ENCODE results near the gene KCNA2.

KCNA2 gene

DNA sequence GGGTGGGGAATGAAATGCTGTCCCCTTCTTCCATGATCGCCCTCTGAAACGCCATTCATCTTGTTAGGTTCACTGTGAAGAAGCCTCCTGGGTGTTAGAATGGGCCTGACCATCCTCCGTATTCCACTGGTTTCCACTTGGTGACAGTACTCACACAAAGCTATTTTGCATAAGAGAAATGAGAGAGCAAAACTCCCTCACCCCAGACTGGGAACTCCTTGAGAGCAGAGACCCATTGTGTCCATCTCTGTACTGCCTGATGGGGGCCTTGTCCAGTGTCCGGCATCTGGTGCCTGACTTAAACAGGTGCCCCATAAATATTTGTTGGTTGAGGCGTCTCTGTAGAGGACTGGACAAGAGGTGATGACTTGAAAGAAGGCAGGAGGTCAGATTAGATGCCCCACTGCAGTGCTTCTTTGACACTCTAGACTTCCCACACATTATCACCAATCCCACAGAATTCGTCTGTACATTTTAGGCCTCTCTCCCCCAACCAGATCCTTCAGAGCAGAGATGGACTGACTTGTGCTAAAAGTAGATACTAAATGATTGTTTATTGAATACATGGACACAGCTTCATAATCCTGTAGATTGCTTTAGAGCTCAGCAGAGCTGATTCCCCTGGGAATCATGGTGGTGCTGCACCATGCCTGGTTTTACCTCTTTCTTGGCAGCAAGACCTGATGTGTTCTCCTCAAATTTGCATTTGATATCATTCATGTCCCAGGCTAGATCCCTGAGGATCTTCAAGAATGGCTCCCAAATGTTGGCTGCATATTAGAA, 22.4 kb upstream of the KCNA2 start:
- no peak for DNase-seq (ENCODE audit: low spot score)

DNA sequence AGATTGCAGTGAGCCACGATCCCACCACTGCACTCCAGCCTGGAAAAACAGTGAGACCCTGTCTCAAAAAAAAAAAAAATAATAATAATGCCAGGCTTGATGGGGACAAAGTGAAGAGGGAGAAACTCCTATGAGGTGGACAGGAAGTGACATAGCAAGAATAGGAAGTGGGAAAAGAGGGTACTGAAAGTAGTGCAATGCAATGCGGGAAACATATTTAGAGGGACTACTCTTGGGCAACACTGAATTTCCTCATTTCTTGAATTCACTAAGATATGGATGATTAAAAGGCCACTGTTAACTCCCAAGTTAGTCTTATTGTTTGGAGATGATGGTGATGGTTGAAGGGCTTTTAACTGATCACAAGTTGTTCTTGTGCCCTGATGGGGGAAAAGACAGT, 21.6 kb upstream of the KCNA2 start:
- peak; percentile 49 for DNase-seq (ENCODE audit: low spot score)

DNA sequence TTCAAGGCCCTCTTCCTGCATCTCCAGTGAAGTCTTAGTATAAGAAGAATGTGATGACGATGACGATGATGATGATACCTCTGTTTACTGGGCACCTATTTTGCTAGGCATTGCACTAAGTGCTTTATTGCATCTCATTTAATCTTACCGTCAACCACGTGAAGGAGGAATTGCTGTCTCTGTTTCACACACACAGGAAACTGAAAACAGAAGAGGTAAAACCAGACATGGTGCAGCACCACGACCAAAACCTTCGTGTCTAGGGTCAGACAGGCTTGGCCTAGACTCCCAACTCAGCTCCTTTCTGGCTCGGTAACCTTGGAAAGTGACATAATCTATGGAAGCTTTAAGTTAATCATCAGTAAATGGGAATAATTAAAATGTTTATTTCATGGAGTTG, 20.7 kb upstream of the KCNA2 start:
- no peak for DNase-seq (ENCODE audit: low spot score)

DNA sequence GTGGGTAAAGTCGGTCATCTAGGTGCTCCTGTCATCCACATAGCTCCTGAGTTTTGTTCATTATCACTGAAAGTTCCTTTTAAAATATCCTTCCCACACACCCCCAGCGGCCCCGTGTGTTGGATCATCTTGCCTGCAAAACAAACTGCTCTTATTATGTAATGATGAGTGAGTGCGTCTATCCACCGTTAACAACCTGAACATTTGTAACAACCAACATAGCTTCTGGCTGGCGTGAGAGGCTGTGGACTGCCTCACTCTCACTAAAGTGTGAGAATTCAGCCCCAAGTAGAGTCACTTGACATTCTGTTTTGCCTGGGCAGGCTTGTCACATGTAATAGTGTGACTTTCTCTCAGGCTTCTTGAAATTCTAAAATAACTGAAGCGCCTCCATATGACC, 14.5 kb upstream of the KCNA2 start:
- DNase-seq (ENCODE audit: low spot score) = no peak

DNA sequence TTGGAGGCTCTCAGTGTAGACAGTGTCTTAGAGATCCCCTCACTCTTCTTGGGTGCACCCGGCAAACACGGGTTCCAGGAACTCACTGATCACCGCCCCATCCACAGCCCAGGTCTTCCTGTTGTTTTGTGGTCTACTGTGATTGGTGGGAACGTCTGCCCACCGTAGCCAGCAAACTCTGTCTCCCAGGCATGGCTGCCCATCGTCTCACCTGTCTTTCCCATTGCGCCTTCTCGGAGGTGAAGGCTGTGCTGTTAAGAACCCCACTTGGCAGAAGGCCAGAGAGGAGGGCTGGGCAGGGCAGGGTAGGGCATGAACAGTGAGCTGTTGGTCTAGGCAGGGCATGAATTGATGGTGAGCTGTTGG, 14.1 kb upstream of the KCNA2 start:
- DNase-seq (ENCODE audit: low spot score) = no peak

DNA sequence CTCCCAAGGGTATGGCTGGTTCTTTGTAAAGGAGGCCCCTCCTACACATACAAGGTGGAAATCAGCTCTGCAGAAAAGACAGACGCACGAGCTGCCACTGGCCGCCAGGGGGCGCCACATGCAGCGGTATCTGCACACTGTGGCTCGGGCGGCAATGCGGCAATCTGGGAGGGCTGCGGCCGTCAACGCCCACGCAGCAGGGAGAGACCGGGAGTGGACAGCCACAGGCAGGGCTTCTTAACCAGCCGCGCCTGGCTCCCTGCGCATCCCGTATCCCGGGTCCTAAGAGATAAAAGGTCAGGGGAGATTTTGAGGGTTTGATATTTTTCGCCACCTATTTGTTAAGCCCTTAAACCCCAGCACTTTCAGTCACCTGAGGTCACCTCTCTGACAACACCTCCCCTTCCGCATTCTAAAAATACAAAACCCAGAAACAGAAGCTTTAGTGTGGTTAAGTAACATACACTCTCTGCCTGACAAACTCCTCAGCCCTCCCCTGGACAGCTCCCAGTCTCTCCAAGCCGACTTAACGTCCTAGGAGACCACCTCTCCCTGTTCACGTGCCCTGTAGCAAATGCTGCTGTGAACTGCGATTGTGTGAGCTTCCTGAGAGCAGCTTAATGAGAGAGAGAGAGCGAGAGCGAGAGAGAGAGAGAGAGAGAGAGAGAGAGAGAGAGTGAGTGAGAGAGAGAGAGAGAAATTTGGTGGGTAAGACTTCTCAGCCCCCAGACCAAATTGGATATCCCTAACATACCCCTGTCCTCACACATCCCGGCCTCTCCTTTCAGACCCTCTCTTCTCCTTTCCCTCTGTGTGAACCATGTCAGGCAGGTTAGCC, 13.5 kb upstream of the KCNA2 start:
- peak; percentile 74 for DNase-seq (ENCODE audit: low spot score)

DNA sequence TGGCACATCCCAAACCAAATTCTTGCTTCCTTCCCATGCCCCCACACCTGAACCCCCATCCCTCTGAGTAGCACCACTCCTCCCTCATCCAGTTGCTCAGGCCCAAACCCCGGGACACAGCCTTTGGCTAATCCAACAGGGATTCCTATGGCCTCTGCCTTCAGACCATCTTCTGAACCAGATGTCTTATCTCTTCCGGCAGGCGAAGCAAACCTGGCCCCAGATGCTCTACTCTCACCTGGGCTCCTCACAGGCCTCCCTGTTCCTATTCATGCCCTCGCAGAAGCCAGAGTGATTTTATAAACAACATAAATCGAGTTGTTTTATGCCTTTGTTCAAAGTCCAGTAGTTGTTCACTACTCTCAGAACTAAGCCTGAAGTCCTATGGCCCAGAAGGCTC, 12.5 kb upstream of the KCNA2 start:
- no peak for DNase-seq (ENCODE audit: low spot score)

DNA sequence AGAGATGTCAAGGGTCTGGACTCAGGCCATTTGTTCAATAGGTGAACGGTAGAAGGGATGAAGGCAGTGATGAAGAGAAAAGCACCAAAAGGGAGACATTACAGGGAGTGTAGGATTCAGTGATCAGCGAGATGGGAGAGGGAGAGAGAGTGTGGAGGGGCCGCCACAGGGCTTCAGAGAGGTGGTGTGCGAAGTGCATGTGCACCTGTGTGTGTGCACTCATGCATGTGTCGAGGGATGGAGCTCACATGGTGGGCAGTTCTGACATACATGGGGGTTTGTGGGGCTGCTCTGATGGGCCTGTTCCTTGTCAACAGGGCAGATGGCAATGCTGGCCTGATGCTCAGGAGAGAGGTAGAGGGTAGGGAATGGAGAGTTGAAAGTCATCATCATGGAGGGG, 11.4 kb upstream of the KCNA2 start:
- no peak for DNase-seq (ENCODE audit: low spot score)

DNA sequence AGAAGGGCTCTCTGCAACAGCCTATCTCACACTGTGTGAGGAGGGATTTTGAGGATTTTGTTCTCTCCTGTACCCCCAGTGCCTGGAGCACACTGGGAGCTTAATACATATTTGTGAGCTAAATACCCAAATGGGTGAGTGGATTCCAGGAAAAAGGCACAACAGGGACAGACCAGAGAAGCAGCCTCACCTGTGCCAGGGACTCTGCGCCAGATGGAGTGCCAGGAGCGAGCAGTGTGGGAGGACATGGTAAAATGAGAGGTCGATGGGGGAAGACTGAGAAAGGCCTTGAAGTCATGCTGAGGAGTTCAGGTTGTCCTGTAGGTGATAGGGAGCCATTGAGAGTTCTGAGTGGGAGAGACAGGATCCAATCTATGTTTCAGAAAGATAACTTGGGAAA, 11.0 kb upstream of the KCNA2 start:
- no peak for DNase-seq (ENCODE audit: low spot score)

DNA sequence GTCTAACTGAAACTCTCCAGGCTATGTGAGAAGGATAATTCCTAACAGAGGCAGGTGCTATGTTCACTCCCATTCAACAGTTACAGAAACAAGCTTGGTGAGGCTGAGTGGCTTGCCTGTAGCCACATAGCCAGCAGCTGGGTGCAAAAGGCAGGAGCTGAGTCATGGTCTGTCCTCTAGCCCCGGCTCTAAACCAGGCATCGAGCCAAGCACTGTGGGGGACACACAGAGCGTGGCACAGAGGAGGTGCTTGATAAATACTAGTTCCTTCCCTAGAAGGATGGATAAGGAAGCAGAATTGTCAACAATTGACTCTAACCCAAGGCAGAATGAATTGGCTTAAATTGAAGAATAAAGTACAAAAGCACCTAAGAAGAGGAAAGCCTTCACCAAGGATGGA, 10.4 kb upstream of the KCNA2 start:
- DNase-seq (ENCODE audit: low spot score) = no peak

DNA sequence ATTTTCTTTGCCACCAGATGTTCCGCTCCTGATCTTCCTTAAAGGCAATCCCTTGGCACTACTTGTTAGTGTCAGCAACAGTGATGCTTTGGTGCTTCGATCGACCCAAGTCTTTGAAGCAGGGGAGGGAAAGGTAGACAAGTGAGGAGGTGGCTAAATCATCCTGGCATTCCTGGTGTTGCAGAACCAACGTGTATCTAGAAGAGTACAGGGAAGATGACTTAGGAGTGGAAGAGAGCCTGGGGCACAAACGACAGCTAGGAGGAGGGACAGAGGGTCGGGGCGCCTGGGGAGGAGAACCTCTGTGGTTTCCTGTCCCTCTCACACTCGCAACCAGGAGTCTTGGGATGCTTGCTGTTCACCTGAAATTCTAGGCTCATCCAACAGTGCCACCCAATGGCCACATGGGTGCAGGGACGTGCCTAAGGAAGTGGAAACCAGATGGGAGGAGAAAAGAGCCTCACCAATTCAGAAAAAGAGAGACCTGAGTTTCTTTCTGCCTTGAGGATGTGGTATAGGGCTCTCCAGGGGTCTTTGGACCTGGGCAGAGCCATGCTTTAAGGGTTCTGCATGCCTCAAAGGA, 9.5 kb upstream of the KCNA2 start:
- peak; percentile 94 for DNase-seq (ENCODE audit: low spot score)

DNA sequence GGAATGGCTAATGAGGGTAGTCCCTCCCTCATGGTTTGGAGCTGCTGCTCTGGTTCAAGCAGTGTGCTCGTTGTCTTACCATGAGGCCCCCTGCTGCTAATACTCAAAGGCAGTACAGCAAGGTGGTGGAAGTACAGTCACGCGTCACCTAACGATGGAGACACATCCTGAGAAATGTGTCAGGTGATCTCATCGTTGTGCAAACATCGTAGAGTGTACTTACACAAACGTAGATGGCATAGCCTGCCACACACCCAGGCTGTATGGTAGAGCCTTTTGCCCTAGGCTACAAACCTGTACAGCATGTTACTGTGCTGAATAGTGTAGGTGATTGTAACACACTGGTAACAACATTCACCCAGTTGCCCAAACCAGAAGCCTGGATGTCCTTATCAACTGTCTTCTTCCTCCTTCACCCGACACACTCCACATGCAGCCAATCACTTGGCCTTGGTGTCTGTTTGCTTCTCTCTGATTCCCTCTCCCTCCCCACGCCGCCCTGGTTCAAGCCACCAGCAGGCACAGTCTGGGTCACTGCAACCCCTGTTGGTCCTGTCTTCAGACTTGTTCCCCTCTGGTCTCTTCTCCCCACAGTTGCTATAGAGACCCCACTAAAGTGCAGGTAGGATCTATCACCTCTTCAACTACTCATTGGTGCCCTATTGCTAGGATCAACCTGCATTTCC, 6.0 kb upstream of the KCNA2 start:
- DNase-seq (ENCODE audit: low spot score) = no peak

DNA sequence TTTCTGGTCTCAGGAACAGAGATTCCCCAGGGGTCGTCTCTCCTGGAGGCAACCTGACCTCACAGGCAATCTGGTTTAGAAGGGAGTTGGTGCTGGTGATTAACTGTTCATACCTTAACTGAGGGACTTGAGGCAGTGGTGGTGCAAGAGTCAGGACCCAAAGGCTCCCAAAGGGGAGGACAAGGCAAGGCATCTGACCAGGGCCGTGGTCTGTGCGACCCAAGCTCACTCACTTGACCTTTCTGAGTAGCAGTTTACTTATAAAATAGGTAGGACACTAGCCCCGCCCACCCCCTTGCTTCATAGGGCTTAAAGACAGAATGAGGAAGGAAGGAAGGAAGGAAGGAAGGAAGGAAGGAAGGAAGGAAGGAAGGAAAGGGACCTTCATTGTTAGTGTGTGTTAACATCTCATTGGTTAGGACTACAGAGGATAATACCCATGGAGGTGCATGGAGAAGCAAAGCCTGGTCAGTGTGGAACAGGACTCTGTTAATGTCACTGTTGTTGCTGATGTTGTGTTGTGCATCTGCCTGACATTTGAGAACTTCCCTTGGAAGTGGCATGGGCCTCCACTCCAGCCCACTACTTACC, 4.6 kb upstream of the KCNA2 start:
- DNase-seq (ENCODE audit: low spot score) = no peak

DNA sequence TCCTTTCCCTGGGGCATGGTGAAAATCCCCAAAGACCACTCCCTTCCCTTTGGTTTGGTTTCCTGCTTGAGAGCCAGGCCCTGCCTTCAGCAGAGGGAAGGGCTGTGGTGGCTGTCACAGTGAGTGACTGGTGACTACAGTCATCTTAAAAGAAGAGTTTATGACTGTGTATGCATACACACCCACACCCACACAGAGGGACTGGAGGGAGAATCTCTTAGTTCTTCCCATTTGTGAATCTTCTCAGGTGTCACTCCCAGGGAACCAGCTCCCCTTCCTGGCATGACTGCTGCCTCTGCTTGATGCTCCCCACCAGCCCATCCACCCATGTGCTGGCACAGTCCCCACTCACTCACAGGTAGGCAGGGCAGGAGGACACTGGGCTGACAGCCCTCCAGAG, 3.9 kb upstream of the KCNA2 start:
- DNase-seq (ENCODE audit: low spot score) = no peak

DNA sequence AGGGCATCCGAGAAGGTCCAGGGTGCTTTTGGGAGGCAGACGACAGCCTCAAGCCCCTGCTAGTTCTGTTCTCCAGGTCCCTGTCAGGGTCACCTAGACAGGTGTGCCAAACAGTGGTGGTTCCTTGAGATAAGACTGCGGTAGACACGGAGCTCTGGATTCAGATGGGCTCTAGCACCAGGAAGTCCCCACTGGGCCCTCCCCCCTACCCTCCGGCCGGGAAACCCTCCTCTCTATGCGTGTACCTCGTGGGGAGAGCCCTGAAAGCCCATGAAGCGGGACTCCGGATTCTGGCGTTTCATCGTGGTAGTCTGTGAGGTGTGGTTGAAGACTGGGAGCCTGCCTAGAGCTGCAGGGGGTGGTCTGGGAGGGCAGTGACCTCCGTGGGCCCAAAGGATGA, 2.1 kb upstream of the KCNA2 start:
- no peak for DNase-seq (ENCODE audit: low spot score)

DNA sequence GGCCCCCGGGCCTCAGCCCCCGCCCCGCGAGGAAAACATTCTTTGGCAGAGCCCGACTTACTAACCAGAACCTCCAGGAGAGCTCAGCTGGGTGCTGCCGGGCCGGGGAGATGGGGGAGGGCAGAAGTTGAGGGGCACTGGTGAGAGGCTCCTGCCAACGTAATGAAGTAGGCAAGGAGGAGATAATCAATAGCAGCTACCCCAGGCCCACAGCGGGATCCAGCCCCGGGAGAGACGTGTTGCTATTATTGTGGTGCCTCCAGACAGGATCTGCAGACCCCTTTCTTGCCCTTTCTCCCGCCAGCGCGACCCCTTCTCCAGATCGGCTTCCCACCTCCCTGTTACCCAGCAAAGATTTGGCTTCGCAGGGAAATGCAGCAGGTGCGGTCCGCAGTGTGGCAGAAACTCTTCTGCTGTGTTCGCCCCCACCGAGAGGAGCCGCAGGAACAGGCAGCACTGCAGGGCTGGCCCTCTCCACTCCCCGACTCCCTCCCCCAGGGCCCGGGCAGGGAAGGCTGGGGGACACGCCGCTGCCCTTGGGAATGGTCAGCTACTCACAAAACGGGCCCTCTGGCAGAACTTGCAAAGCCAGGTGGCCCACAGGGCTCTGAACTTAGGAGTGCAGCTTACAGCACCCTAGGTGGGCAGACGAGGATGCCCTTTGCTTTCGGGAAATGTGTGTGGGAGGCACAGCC, 1.5 kb upstream of the KCNA2 start:
- DNase-seq (ENCODE audit: low spot score) = no peak

DNA sequence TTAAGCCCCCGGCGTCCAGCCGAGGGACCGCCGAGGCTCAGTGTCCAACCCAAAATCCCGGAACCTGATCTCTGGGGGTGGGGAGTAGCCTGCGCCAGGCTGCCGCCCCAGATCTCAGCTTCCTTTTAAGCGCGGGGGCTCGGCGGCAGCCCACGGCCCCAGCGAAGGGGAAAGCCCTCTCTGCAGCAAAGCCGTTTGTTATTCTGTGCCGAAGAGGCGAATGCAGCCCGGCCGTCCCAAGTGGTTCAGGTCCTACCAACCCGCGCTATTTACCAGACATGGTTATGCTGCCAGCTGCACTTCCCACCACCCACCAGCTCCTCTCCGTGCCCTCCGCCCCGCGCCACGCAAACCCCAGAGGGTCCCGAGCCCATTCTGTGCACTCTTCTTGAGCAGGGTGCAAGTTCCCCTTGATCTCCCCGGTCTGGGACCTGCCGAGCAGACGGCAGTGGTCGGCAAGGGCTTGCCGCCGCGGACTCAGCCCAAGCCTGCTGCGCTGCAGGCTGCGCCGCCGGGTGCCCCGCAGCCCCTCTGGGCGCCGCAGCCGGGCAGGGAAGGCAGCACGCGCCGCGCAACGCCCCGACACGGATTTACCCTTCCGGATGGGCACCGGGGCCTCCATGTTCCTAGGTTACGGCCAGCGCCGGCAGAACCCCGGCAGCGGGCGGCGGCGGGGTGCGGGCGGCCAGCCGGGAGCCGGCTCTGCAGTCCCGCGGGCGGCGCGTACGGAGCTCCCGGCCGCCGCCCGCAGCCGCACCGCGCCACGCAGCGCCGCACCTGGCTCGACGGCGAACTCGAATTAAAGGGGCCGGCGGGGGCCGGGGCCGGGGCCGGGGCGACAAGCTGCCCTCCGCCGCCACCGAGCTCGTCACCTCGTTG, 738 bp upstream of the KCNA2 start:
- DNase-seq (ENCODE audit: low spot score) = no peak

DNA sequence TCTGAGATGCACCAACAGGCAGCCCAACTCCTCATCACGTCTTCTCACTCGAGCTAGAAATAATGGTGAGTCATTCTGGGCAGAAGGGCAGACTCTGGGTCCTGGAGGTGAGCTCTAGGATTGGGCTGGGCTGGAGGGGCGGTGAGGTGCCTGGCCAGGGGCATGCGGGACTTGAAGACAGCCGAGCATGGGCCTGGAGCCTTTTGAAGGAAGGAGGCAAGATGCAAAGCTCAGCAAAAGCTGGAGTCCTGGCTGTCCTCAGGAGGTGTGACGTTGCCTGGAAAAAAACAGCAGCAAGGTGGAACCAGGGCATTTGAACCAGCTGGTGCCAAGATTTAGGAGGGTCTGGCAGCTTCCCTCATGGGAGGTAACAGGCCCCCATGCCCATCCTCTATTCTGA, 712 bp downstream of the KCNA2 start:
- no peak for DNase-seq (ENCODE audit: low spot score)

DNA sequence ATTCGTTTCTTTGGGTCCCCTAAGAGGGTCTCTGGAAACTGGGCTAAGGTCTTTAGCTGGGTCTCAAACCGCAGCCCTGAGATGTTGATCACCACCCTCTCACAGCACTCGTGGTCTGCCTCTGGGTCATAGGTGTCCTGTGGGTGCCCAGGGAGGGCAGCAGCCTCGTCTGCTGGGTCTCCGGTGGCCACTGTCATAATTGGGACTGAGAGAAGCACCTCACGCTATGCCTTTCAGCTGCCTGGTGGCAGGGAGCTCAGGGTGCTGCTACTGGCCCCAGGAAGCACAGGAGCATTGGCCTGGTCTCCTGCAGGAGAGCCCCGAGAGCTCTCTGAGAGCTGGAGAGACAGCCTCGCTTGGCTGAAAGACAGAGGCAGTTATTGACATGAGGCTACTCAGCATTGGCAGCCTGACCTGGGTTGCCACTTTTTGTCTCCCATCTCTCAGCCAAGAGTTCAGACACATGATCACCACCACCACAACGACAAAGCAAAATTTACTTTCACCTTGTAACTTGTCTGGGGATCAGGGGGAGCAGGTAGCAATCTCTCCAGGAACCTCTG, 1.5 kb downstream of the KCNA2 start:
- peak; percentile 46 for DNase-seq (ENCODE audit: low spot score)

DNA sequence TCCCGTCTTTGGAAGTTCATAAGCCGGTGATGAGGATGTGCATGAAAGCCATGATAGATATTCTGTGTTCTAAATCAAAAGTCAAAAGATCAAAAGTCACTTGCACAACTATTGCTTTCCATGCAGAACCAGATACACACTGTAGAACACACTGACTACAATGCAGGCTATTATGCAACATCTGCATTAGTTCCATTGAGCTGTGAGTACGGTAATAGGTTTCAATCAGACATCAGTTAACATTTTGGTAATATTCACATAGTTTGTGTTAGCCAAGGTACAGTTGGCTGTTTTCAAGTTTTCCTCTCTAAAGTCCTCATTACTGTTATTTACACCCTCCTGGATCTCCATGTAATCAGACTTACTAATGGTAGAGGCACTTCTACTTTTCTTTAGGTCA, 3.1 kb downstream of the KCNA2 start:
- no peak for DNase-seq (ENCODE audit: low spot score)
